Measurements from ENCODE around the gene PARD3. TPM values are rescaled to one million over a fixed set of nuclear protein-coding genes. Genes with fewer than 3 reads are reported as not detected.

PARD3 gene
- total RNA-seq: 37.8 and 39.3 TPM in 2 replicates

GRCh38 chr10:34815185-34816084 lies at the start of gene PARD3:
Gene PARD3, minus strand, starts transcription at chr10:34815296. Its CDS starts 301 bp downstream, at chr10:34814995.

Measured in epithelial cell of umbilical artery (primary cell).